Ascending aorta (tissue), 2 donors: ENCODE results near the gene ACHE. TPM values are rescaled to one million over a fixed set of nuclear protein-coding genes. Genes with fewer than 3 reads are reported as not detected.

Experiments
- DNase-seq, 2 donors: peaks; one replicate each; pipeline ENCODE4 v3.0.0-alpha.2; 2019; ENCODE audit warnings: low spot score in 2 of 2
- H3K27ac ChIP-seq, 2 donors: fragments of 200-600 bp; sonication (generic); one replicate each; pipeline ENCODE4 v1.5.1; 2016 to 2017; ENCODE audit warnings: mild to moderate bottlenecking in 1 of 2
- H3K27me3 ChIP-seq: fragments of 200-600 bp; sonication (generic); one replicate; pipeline ENCODE4 v1.5.1; 2017
- H3K36me3 ChIP-seq, 2 donors: fragments of 200-600 bp; sonication (generic); one replicate each; pipeline ENCODE4 v1.5.1; 2016
- H3K4me1 ChIP-seq, 2 donors: fragments of 200-600 bp; sonication (generic); one replicate each; pipeline ENCODE4 v1.5.1; 2016 to 2017; ENCODE audit warnings: mild to moderate bottlenecking in 1 of 2
- H3K4me3 ChIP-seq, 2 donors: fragments of 200-600 bp; sonication (generic); one replicate each; pipeline ENCODE4 v1.5.1; 2016 to 2017; ENCODE audit warnings: mild to moderate bottlenecking in 1 of 2
- H3K9me3 ChIP-seq, 2 donors: fragments of 200-600 bp; sonication (generic); one replicate each; pipeline ENCODE4 v1.5.1; 2016
- CTCF ChIP-seq, 3 experiments: fragments of 200-600 bp in 2 of 3; fragments of 450-650 bp in 1 of 3; sonication (generic) in 2 of 3; IDR thresholded peaks; one replicate each; pipeline ENCODE4 v1.5.1; 2016 to 2019; ENCODE audit warnings: antibody characterized with exemption in 3 of 3, mild to moderate bottlenecking in 1 of 3, moderate library complexity in 1 of 3
- intact Hi-C: fragments of 100-400 bp; cut with DNase I; formaldehyde crosslinking; loops from one replicate; pipeline ENCODE4 v1.15.1; 2023
- total RNA-seq: library from RNA; depleted of rRNA; stranded (reverse); fragments of >200 nt; gene quantifications from one replicate; pipeline ENCODE4 v1.1.0, GENCODE V29; 2016

The ACHE gene
- total RNA-seq, 1 donor from 2014 or later = 7.8 TPM

GRCh38 chr7:100879685-100880261 lies 15.9 kb downstream of the ACHE start:
- Histone ChIP-seq H3K4me1 (peaks cover 9 to 25% of the 10 kb centered on the region in 2 donors), H3K4me3 (no peak overlapping the region), H3K27ac (no peak overlapping the region), H3K36me3 (peaks cover 34 to 60% of the 10 kb centered on the region in 2 donors), H3K27me3 (no peaks in the 10 kb centered on the region), H3K9me3 (no peaks in the 10 kb centered on the region)
- intact Hi-C loops = loop anchor here (10.0 kb wide), 1 partner anchor 365 kb away; the partner anchor contains the start of gene FIS1
- TF ChIP-seq CTCF (IDR thresholded peaks at IDR 0.05) = no peak
- no peak for DNase-seq

GRCh38 chr7:100878685-100879084 lies 17.0 kb downstream of the ACHE start:
- no peak overlapping the region for H3K27ac ChIP-seq
- peaks cover 13 to 33% of the 10 kb centered on the region in 2 donors for H3K4me1 ChIP-seq
- no peak for TF ChIP-seq CTCF (IDR thresholded peaks at IDR 0.05)
- no peaks in the 10 kb centered on the region for H3K27me3 ChIP-seq
- H3K36me3 ChIP-seq = peaks cover 26 to 55% of the 10 kb centered on the region in 2 donors
- H3K9me3 ChIP-seq = no peaks in the 10 kb centered on the region
- DNase-seq = no peak
- intact Hi-C loops = no loop called here
- H3K4me3 ChIP-seq = no peak overlapping the region

GRCh38 chr7:100878013-100878412 lies 17.7 kb downstream of the ACHE start:
- no peak overlapping the region for H3K27ac ChIP-seq
- H3K36me3 ChIP-seq = peaks cover 26 to 55% of the 10 kb centered on the region in 2 donors
- H3K4me3 ChIP-seq = no peak overlapping the region
- intact Hi-C loops = no loop called here
- no peak for DNase-seq
- no peaks in the 10 kb centered on the region for H3K27me3 ChIP-seq
- H3K9me3 ChIP-seq = no peaks in the 10 kb centered on the region
- peaks cover 13 to 33% of the 10 kb centered on the region in 2 donors for H3K4me1 ChIP-seq
- TF ChIP-seq CTCF (IDR thresholded peaks at IDR 0.05) = no peak

- Histone ChIP-seq H3K27me3 (no peaks in the 10 kb centered on the region), H3K9me3 (no peaks in the 10 kb centered on the region), H3K4me3 (peak overlapping the region; percentile 91 to 98), H3K36me3 (peaks cover 33 to 53% of the 10 kb centered on the region in 2 donors), H3K27ac (peak overlapping the region; percentile 88 to 98), H3K4me1 (peaks cover 13 to 33% of the 10 kb centered on the region in 2 donors)
- TF ChIP-seq CTCF (IDR thresholded peaks at IDR 0.05) = no peak
- no peak for DNase-seq
- intact Hi-C loops = loop anchor here (1.0 kb wide), 1 partner anchor 14 kb away; the partner anchor contains the start of gene UFSP1
Observed at GRCh38 chr7:100875356-100875751, 20.3 kb downstream of the ACHE start.

GRCh38 chr7:100874577-100875355 lies 20.9 kb downstream of the ACHE start, which contains the start of gene SRRT:
SRRT (plus strand) TSS chr7:100875103; CDS start chr7:100875591, 488 bp downstream.
- H3K27me3 ChIP-seq = no peaks in the 10 kb centered on the region
- peak; percentile 88 to 99 for DNase-seq
- H3K4me3 ChIP-seq = peak within 1 kb of the TSS; percentile 91 to 98
- H3K36me3 ChIP-seq = peaks cover 35 to 53% of the 10 kb centered on the region in 2 donors
- TF ChIP-seq CTCF (IDR thresholded peaks at IDR 0.05) = peak in 2 of 3 experiments; percentile 41 to 82
- H3K4me1 ChIP-seq = peaks cover 13 to 33% of the 10 kb centered on the region in 2 donors
- intact Hi-C loops = loop anchor here (1.0 kb wide), 1 partner anchor 15 kb away; the partner anchor contains the start of gene UFSP1
- no peaks in the 10 kb centered on the region for H3K9me3 ChIP-seq
- peak within 1 kb of the TSS; percentile 88 to 98 for H3K27ac ChIP-seq
